Mesodermal cell (in vitro differentiated cells): ENCODE data around the gene SORCS2.
A peak's percentile ranks its signal among the peaks of the same experiment; 100 is the strongest.

Experiments
- H3K27ac ChIP-seq: 2 replicates; pipeline ENCODE4 v1.7.0; 2013; ENCODE audit warnings: mild to moderate bottlenecking, low read depth, low read length, moderate library complexity; ENCODE audit not compliant: severe bottlenecking
- H3K36me3 ChIP-seq: 2 replicates; pipeline ENCODE4 v1.7.1; 2013; ENCODE audit warnings: mild to moderate bottlenecking, low read length, moderate library complexity; ENCODE audit not compliant: control insufficient read depth, insufficient read depth
- H3K4me1 ChIP-seq: one replicate; pipeline ENCODE4 v1.7.1; 2013; ENCODE audit warnings: mild to moderate bottlenecking, low read length; ENCODE audit not compliant: insufficient read depth, control insufficient read depth, poor library complexity, severe bottlenecking
- H3K4me3 ChIP-seq: 2 replicates; pipeline ENCODE4 v1.7.0; 2013; ENCODE audit warnings: low read length, control low read depth, mild to moderate bottlenecking; ENCODE audit not compliant: insufficient read depth, poor library complexity, severe bottlenecking; ENCODE audit errors: extremely low read depth
- H3K9me3 ChIP-seq: 2 replicates; pipeline ENCODE4 v1.7.1; 2013; ENCODE audit warnings: mild to moderate bottlenecking, low read length, moderate library complexity; ENCODE audit not compliant: control insufficient read depth
- WGBS, 2 experiments: methylation state at CpG; one replicate each; pipeline ENCODE4 v1.1.5; 2013; ENCODE audit warnings: missing lambda C conversion rate in 2 of 2; ENCODE audit not compliant: insufficient coverage in 2 of 2; 5-methylcytosine and 5-hydroxymethylcytosine counted together

SORCS2 gene

DNA sequence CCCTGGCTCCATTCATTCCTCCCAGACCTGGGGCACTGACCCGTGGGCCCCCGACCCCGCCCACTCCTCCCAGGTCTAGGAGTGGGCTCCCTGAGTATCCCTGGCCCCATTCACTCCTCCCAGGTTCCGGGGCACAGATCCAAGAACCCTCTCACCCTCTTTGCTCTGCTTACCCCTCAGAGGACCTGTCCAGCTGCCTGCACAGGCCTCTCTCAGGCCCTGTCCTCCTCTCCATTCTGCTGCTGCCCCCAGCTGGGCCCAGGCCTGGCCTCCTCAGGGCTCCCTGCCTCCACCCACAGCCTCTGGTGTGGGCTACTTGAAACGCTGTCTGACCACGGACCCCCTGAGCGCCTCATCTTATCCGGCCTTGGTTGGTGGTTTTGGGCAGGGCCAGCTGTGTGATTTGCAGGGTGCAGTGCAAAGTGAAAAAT is 460.1 kb downstream of the SORCS2 start:
- H3K4me3 ChIP-seq: no peak overlapping the region
- no peak overlapping the region for H3K27ac ChIP-seq
- no peaks in the 10 kb centered on the region for H3K9me3 ChIP-seq
- H3K36me3 ChIP-seq: no peaks in the 10 kb centered on the region
- 75 to 82% methylated on average over 6 to 8 of the region's 8 CpGs for WGBS, 2 experiments
- peaks cover 79% of the 10 kb centered on the region for H3K4me1 ChIP-seq

DNA sequence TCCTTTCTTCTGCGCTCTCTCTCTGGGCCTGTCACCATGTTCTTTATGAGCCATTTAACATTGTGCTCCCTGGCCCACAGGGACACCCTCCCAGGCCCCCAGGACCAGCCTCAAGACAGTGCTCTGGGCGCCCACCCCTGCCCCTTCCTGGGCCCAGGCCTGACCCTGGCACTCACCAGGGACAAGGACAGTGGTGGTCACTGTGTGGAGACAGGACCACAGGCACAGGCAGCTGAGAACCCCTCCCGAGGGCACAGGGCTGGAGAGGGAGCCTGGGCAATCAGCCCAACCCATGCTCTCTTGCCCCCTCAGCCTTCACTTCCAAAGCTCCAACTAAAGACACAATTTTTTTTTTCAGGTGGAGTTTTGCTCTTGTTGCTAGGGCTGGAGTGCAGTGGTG is 460.6 kb downstream of the SORCS2 start:
- no peak overlapping the region for H3K4me3 ChIP-seq
- peaks cover 75% of the 10 kb centered on the region for H3K4me1 ChIP-seq
- no peaks in the 10 kb centered on the region for H3K9me3 ChIP-seq
- WGBS, 2 experiments: 94 to 100% methylated on average over 1 to 2 of the region's 3 CpGs
- H3K27ac ChIP-seq: no peak overlapping the region
- H3K36me3 ChIP-seq: no peaks in the 10 kb centered on the region

DNA sequence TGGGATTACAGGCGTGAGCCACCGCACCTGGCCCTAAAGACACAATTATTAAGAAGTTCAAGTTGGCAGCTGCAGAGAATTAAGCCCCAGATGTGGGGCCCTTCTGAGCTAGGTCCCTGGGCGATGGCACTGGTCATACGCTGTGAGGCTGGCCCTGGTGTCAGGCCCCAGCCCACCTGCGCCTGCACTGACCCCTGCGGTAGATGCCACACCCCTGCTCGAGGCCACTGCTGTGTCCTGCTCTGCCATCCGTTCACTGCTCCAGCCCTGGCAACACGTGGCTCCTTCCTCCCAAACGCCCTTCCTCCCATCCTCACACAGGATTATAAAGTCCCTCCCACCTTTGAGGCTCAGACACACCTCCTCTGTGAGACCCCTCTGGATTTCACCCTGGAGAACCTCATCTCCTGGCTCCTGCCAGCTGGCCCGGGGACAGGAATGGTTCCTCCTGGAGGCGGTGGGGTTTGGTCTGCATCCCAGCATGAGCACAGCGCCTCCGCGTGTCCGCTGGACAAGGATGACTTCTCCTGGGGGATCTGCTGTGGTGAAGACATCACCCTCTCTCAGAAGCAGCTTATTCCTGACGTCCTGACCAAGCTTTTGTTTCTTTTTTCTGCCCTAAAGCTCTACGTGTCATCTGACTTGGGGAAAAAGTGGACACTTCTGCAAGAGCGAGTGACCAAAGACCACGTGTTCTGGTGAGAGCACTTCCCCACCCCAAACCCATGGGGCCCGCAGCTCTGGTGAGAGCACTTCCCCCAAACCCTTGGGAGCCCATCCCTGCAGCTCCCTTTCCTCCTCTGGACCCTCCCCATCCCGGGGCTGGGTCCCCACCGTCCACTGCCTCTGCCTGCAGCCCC is 461.4 kb downstream of the SORCS2 start:
- H3K36me3 ChIP-seq: no peaks in the 10 kb centered on the region
- H3K4me3 ChIP-seq: no peak overlapping the region
- no peak overlapping the region for H3K27ac ChIP-seq
- peaks cover 67% of the 10 kb centered on the region for H3K4me1 ChIP-seq
- WGBS, 2 experiments: 86 to 87% methylated on average over 22 of the region's 23 CpGs
- no peaks in the 10 kb centered on the region for H3K9me3 ChIP-seq

DNA sequence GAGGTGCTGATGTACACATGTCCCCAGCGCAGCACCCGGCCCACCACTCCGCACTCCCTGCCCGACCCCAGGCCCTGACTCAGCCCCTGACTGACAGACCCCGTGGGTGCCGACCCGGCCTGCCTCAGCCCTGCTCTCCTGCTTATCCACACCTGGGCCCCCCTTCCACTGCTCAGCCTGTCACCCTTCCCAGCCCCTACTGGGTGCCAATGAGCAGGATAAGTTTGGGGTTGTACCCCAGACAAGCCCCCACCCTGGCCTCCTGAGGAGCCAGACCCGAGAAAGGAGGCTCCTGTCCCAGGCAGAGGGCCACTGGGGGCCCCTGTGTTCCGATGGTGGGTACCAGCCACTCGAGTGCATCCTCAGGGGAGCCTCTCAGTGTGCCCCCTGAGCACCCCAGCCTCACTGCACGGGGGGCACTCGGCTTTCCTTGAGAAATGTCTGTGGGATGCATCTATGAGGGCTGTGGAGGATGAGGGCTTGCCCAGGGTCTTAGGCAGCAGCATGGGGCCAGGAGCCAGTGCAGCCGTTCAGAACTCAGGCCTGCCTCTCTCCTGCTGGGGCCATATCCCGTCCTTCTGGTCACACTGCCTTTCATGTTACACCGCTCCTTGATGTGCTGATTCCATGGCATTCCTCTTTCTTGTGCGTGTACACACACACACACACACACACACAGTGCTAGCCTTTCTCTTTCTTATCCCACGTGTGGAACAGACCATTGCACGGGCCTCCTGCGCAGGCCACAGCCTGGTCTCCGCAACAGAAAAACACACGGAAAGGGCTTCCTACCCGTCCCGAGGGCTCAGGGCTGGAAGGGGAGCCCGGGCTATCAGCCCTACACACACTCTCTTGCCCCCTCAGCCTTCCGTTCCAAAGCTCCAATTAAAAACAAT is 462.5 kb downstream of the SORCS2 start:
- H3K4me1 ChIP-seq: peaks cover 57% of the 10 kb centered on the region
- H3K9me3 ChIP-seq: no peaks in the 10 kb centered on the region
- H3K27ac ChIP-seq: peak overlapping the region; percentile 89
- no peak overlapping the region for H3K4me3 ChIP-seq
- WGBS, 2 experiments: 61 to 63% methylated on average over 23 of the region's 25 CpGs
- no peaks in the 10 kb centered on the region for H3K36me3 ChIP-seq

DNA sequence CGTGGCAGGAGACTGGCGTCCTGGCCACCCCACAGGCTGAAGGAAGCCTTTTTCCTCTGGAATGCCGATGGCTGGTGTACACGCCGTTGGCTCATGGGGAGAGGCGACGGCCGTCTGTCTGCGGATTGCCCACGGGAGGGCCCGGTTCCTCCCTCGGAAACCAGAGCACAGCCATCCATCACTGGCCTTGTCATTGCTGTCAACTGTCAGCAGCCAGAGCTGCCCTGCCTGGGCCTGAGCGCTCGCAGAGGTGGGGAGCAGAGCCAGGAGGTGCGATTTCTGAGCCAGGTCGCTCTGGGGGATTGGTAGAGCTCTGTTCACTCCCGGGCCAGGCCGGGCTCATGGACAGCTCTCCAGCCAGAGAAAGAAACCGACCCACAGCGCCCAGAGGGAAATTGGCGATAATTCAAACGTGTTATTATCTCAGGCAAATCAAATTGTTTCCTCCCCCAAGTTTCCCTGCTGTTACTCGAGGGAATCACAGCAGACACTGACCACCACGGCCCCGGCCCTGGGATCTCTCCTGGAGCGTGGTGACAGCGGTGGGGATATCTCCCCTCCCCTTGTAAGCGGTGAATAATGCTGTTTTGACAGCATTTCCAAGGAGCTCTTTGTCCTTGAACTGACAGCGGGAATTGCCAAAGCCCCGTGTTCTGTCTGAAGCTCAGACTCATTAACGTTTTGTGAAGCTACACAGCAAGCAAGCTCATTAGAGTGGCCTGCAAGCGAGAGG is 463.3 kb downstream of the SORCS2 start:
- Histone ChIP-seq H3K4me1 (peaks cover 54% of the 10 kb centered on the region), H3K36me3 (no peaks in the 10 kb centered on the region), H3K4me3 (no peak overlapping the region), H3K9me3 (no peaks in the 10 kb centered on the region), H3K27ac (peak overlapping the region; percentile 89)
- 29 to 38% methylated on average over 29 to 30 of the region's 32 CpGs for WGBS, 2 experiments

DNA sequence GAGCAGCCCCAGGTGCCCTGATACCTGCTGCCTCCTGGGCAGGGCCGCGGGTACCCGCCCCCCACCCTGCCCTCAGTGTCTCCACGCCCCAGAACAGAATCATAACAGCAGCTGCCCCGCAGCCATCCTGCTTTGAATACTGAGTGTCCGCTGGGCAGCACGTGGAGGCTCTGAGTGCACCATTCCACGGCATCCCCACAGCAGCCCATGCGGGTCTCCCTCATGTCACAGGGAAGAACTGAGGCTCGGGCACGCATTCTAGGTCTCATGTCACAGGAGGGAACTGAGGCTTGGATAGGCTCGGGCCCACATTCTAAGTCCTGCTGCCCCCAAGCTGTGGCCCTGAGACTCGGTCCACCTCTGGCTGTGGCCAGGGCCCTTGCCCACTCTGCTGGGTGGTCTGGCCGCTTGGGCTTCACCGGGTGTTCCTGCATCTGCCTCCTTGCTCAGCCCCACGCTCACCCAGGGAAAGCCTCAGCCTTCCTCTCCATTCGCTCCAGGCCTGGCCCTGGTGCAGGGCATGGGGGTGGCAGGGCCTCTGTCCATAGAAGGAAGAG is 464.0 kb downstream of the SORCS2 start:
- Histone ChIP-seq H3K27ac (peak overlapping the region; percentile 89), H3K9me3 (no peaks in the 10 kb centered on the region), H3K4me3 (no peak overlapping the region), H3K36me3 (no peaks in the 10 kb centered on the region), H3K4me1 (peaks cover 49% of the 10 kb centered on the region)
- 77 to 87% methylated on average over 15 of the region's 17 CpGs for WGBS, 2 experiments

GRCh38 chr4:7657545-7658297 is 465.4 kb downstream of the SORCS2 start:
- no peaks in the 10 kb centered on the region for H3K9me3 ChIP-seq
- H3K4me3 ChIP-seq: no peak overlapping the region
- no peak overlapping the region for H3K27ac ChIP-seq
- H3K36me3 ChIP-seq: no peaks in the 10 kb centered on the region
- H3K4me1 ChIP-seq: peaks cover 35% of the 10 kb centered on the region
- 94 to 95% methylated on average over 6 of the region's 6 CpGs for WGBS, 2 experiments

GRCh38 chr4:7658341-7659204 is 466.2 kb downstream of the SORCS2 start:
- Histone ChIP-seq H3K4me1 (peaks cover 30% of the 10 kb centered on the region), H3K36me3 (no peaks in the 10 kb centered on the region), H3K4me3 (no peak overlapping the region), H3K27ac (peak overlapping the region; percentile 60), H3K9me3 (no peaks in the 10 kb centered on the region)
- 87 to 95% methylated on average over 4 of the region's 5 CpGs for WGBS, 2 experiments

DNA sequence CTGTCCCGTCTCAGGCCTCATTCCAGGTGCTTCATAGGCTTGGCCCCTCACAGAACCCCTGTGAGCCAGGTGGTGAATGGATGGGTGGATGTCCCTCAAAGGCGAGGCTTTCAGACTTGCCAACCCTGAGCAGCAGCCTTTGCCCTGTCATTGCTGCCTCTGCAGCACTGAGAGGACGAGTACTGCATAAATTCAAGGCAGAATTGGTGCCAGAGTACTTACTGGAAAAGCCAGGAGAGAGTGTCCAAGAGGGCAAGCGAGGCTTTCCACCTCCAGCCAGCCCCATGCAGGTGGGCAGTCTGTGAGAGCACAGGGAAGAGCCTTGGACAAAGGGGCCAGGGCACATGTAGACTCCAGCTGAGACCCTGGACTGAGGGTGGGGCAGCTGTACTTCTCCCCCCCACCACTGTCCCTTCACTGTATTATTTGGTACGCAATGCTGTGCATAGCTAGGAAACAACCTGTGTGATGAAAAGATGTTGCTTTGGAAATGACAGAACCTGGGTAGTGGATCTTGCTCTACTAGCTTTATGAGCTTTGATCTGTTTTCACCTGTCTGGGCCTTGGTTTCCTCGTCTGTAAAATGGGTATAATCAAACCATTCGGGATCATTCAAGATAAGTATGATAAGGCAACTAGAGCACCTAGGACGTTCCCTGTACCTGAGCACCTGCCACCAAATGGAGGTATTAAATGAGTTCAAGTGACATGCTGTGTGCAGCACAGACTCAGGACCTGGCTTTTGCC is 467.3 kb downstream of the SORCS2 start:
- WGBS, 2 experiments: 90 to 97% methylated on average over 5 to 7 of the region's 8 CpGs

More for the DNA sequence above, 467.3 kb downstream of the SORCS2 start:
- no peak overlapping the region for H3K27ac ChIP-seq
- H3K9me3 ChIP-seq: no peaks in the 10 kb centered on the region
- no peaks in the 10 kb centered on the region for H3K36me3 ChIP-seq
- no peak overlapping the region for H3K4me3 ChIP-seq
- peaks cover 23% of the 10 kb centered on the region for H3K4me1 ChIP-seq
